PC-9 (cell line): ENCODE data around the gene LRRC55.

Source experiments
- CTCF ChIP-seq: fragments of 200-600 bp; sonication (generic); conservative IDR thresholded peaks from 2 replicates; pipeline ENCODE4 v1.6.1; 2017; ENCODE audit warnings: mixed run types, antibody characterized with exemption, mild to moderate bottlenecking, moderate library complexity
- EZH2 ChIP-seq: fragments of 200-600 bp; sonication (generic); IDR thresholded peaks from 2 replicates; pipeline ENCODE4 v1.8.0; 2017; ENCODE audit warnings: antibody characterized with exemption, low read depth

DNA sequence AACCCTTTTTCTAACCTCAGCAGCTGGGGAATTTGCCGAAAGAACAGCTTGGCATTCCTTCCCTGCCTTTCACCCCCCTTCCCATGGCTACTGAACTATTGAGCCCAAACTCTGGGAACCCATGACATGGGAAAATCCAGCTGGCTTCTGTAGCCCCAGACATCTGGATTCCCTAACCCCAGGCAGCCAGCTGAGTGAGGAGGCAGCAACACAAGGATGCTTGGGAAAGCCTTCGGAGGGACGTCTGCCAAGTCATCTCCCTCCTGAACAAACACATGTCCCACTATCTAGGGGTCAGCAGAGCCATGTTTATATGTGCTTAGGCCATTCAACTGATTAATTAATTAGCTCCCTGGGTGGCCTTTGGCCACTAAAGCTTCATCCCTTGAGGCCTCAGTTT is 21.6 kb downstream of the LRRC55 start:
- TF ChIP-seq CTCF, result no peak
- TF ChIP-seq EZH2, result no peak
